GM12878 (cell line): Measurements from ENCODE around the gene PTPN14. TPM values are rescaled to one million over a fixed set of nuclear protein-coding genes. Genes with fewer than 3 reads are reported as not detected.

ENCODE experiments used
- ATAC-seq: fragments of 200-7000 bp; cut with Tn5 transposase; 3 replicates; pipeline ENCODE4 v1.9.1; 2020; ENCODE audit warnings: mild to moderate bottlenecking, moderate library complexity
- BruUV-seq: library from RNA; stranded (reverse); fragments of 400-500 nt; replicated peaks from 2 replicates; lab custom pipeline; 2021; lab: Mats Ljungman, UMichigan
- CTCF ChIA-PET: fragments of 300-600 bp; sonication (Branson Sonifier 250); formaldehyde crosslinking; extraction: SDS; loops from one replicate; lab custom pipeline; 2021; ENCODE audit warnings: inconsistent platforms; lab: Yijun Ruan, JAX
- POLR2A ChIA-PET: fragments of 350-600 bp; formaldehyde crosslinking; extraction: SDS; loops from one replicate; lab custom pipeline; 2021; ENCODE audit warnings: inconsistent platforms; lab: Charles Lee
- RAD21 ChIA-PET: fragments of 300-600 bp; sonication (Branson Sonifier 250); formaldehyde crosslinking; loops from one replicate; lab custom pipeline; 2023; ENCODE audit warnings: antibody characterized with exemption; ENCODE audit not compliant: unreplicated experiment; lab: Charles Lee
- SMC1A ChIA-PET: fragments of 300-600 bp; sonication (Branson Sonifier 250); formaldehyde crosslinking; loops from one replicate; lab custom pipeline; 2023; ENCODE audit not compliant: unreplicated experiment, uncharacterized antibody; lab: Charles Lee
- DNase-seq: peaks from one replicate; pipeline ENCODE4 v3.0.0-alpha.2; 2011; ENCODE audit warnings: low read depth, low spot score
- FAIRE-seq: peaks from 3 replicates; lab custom pipeline; 2011; peaks lifted over from hg19 to GRCh38; lab: Jason Lieb, UNC
- H2AFZ ChIP-seq: 2 replicates; pipeline ENCODE4 v1.6.0; 2011; ENCODE audit warnings: low read depth, low read length, control low read depth; ENCODE audit not compliant: control insufficient read depth
- H3K27ac ChIP-seq: 2 replicates; pipeline ENCODE4 v1.5.1; 2011; ENCODE audit warnings: control low read depth; ENCODE audit not compliant: control insufficient read depth, insufficient read depth
- H3K27me3 ChIP-seq, 2 experiments: replicated peaks in 1 of 2; 2 replicates each; pipeline versions ENCODE4 v1.6.0 to v1.6.1; 2011; ENCODE audit warnings: low read length in 1 of 2; ENCODE audit not compliant: control insufficient read depth in 2 of 2, insufficient read depth in 2 of 2
- H3K36me3 ChIP-seq, 2 experiments: 2 replicates each; pipeline ENCODE4 v1.5.1; 2011; ENCODE audit warnings: low read length in 1 of 2; ENCODE audit not compliant: control insufficient read depth in 2 of 2, insufficient read depth in 2 of 2
- H3K4me1 ChIP-seq: 2 replicates; pipeline ENCODE4 v1.6.1; 2011; ENCODE audit warnings: mild to moderate bottlenecking, low read length, moderate library complexity, mixed read lengths; ENCODE audit not compliant: control insufficient read depth, insufficient read depth
- H3K4me2 ChIP-seq: 2 replicates; pipeline ENCODE4 v1.6.0; 2011; ENCODE audit warnings: control low read depth; ENCODE audit not compliant: control insufficient read depth, insufficient read depth
- H3K4me3 ChIP-seq: fragments of 200-600 bp; sonication (generic); 2 replicates; pipeline ENCODE4 v1.5.1; 2016
- H3K79me2 ChIP-seq: 2 replicates; pipeline ENCODE4 v1.6.0; 2011; ENCODE audit warnings: low read length; ENCODE audit not compliant: control insufficient read depth, insufficient read depth
- H3K9ac ChIP-seq: 2 replicates; pipeline ENCODE4 v1.8.0; 2011; ENCODE audit warnings: low read length, control low read depth, mixed read lengths; ENCODE audit not compliant: control insufficient read depth, insufficient read depth
- H3K9me3 ChIP-seq: replicated peaks from 3 replicates; pipeline ENCODE4 v1.5.1; 2011; ENCODE audit warnings: mild to moderate bottlenecking, low read length; ENCODE audit not compliant: control insufficient read depth, insufficient read depth
- H4K20me1 ChIP-seq: 2 replicates; pipeline ENCODE4 v1.6.0; 2011; ENCODE audit not compliant: control insufficient read depth, insufficient read depth
- EGR1 ChIP-seq, 2 experiments: IDR thresholded peaks; 1 replicate in 1 of 2; 2 replicates in 1 of 2; pipeline ENCODE4 v1.6.1; 2011 to 2012; ENCODE audit warnings: low read depth in 2 of 2, low read length in 2 of 2, borderline replicate concordance in 1 of 2, mild to moderate bottlenecking in 1 of 2, moderate library complexity in 1 of 2
- EZH2 ChIP-seq: IDR thresholded peaks from 2 replicates; pipeline ENCODE4 v1.6.1; 2012; ENCODE audit warnings: low read depth, mild to moderate bottlenecking, control low read depth, inconsistent platforms, low read length, borderline replicate concordance; ENCODE audit not compliant: control insufficient read depth
- IKZF2 ChIP-seq, 2 experiments: fragments of 450-650 bp; IDR thresholded peaks; 2 replicates each; pipeline ENCODE4 v1.6.1; 2017; ENCODE audit warnings: mild to moderate bottlenecking in 2 of 2, moderate library complexity in 2 of 2
- JUNB ChIP-seq: IDR thresholded peaks from 2 replicates; pipeline ENCODE4 v1.6.1; 2016; ENCODE audit warnings: antibody characterized with exemption, mild to moderate bottlenecking
- NFIC ChIP-seq: IDR thresholded peaks from 2 replicates; pipeline ENCODE4 v1.6.1; 2012; ENCODE audit warnings: low read depth, mild to moderate bottlenecking, inconsistent platforms, low read length, moderate library complexity
- NFYA ChIP-seq: IDR thresholded peaks from 2 replicates; pipeline ENCODE4 v1.6.1; 2011; ENCODE audit warnings: low read depth, mild to moderate bottlenecking, low read length, improper control_type of control experiment, borderline replicate concordance
- SIX5 ChIP-seq: IDR thresholded peaks from 2 replicates; pipeline ENCODE4 v1.6.1; 2011; ENCODE audit warnings: mild to moderate bottlenecking, low read depth, low read length, moderate library complexity; ENCODE audit not compliant: severe bottlenecking
- SP1 ChIP-seq: IDR thresholded peaks from one replicate; pipeline ENCODE4 v1.6.1; 2011; ENCODE audit warnings: low read depth, low read length
- SPI1 ChIP-seq: IDR thresholded peaks from 2 replicates; pipeline ENCODE4 v1.6.1; 2011; ENCODE audit warnings: low read depth, mild to moderate bottlenecking, low read length, moderate library complexity, borderline replicate concordance; ENCODE audit not compliant: insufficient read depth
- SRF ChIP-seq, 2 experiments: IDR thresholded peaks; 2 replicates each; pipeline ENCODE4 v1.6.1; 2011; ENCODE audit warnings: low read depth in 2 of 2, low read length in 2 of 2, mild to moderate bottlenecking in 1 of 2, moderate library complexity in 1 of 2
- STAT1 ChIP-seq: fragments of 450-650 bp; conservative IDR thresholded peaks from 2 replicates; pipeline ENCODE4 v1.6.1; 2014; ENCODE audit warnings: antibody characterized with exemption, mild to moderate bottlenecking
- ZZZ3 ChIP-seq: IDR thresholded peaks from 2 replicates; pipeline ENCODE4 v1.6.1; 2011; ENCODE audit warnings: low read depth; ENCODE audit not compliant: control insufficient read depth, insufficient read length
- WGBS: methylation state at CpG from one replicate; pipeline ENCODE4 v1.1.6; 2016; ENCODE audit warnings: low lambda C conversion rate; ENCODE audit not compliant: insufficient replicate concordance, insufficient coverage; ENCODE audit errors: missing lambda C conversion rate; 5-methylcytosine and 5-hydroxymethylcytosine counted together
- in situ Hi-C: fragments of 300-500 bp; cut with MboI; formaldehyde crosslinking; loops from 9 replicates; pipeline ENCODE4 v1.14.3; 2018; ENCODE audit warnings: mixed read lengths
- intact Hi-C: fragments of 100-400 bp; cut with micrococcal nuclease; formaldehyde crosslinking; loops from one replicate; pipeline ENCODE4 v1.14.2; 2022; ENCODE audit not compliant: unreplicated experiment
- polyA plus RNA-seq, 11 experiments: library from polyadenylated mRNA; depleted of rRNA in 4 of 11; unstranded in 6 of 11; stranded (reverse) in 5 of 11; fragments of >200 nt; fragmentation: Nextera tagmentation in 4 of 11; fragmentation: Illumina TruSeq in 1 of 11; extraction: Ambion mirVana in 4 of 11; extraction: Trizol in 1 of 11; gene quantifications; 1 replicate in 1 of 11; 2 replicates in 10 of 11; pipeline versions ENCODE4 v1.2.1 to v1.2.3, GENCODE V29; 2011 to 2016; ENCODE audit warnings: inconsistent platforms in 2 of 11, missing spikeins in 2 of 11, low read depth in 1 of 11
- total RNA-seq, 4 experiments: library from RNA; depleted of rRNA in 3 of 4; stranded (reverse); fragments of >200 nt in 3 of 4; fragmentation: Illumina TruSeq in 1 of 4; extraction: Trizol in 1 of 4; gene quantifications; 2 replicates each; pipeline versions ENCODE4 v1.2.1 to v1.2.3, GENCODE V29; 2013 to 2021
- TF ChIP-seq, protein P1 (sequence below): fragments of 450-650 bp; formaldehyde crosslinking; IDR thresholded peaks from 2 replicates; pipeline ENCODE4 v1.4.0; 2022; ENCODE audit warnings: mild to moderate bottlenecking, moderate library complexity
- TF ChIP-seq, protein P2 (sequence below): fragments of 450-650 bp; IDR thresholded peaks from 2 replicates; pipeline ENCODE4 v1.6.1; 2018; ENCODE audit warnings: borderline replicate concordance, mild to moderate bottlenecking; ENCODE audit not compliant: partially characterized antibody
- TF ChIP-seq, protein P3 (sequence below): fragments of 450-650 bp; formaldehyde crosslinking; IDR thresholded peaks from 2 replicates; pipeline ENCODE4 v1.5.0; 2022; ENCODE audit warnings: mild to moderate bottlenecking, missing genetic modification characterization

PTPN14 gene
- total and polyA plus RNA-seq, 10 of the 15 experiments (the other 5 are each of a cell fraction or from before 2014, with no cell fraction given): 0.05 to 5.1 (median 0.44) TPM

DNA sequence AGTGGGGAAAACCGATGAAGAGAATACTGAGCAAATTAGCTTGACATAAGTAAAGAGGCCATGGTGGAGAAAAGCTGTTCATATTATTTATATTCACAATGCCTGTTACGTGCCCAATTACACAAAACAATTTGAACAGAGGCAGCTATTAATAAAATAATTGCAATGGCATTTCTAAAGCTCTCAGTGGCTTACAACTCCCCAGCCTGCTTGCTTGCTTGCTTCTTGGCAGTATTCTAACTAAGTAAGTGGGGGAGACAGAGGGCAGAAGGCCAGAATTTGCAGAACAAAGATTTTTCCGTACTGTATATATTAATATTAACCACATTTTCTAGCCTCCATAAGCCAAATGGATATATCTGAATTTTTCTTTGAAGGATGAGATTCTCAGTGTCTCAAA lies 12.9 kb downstream of the PTPN14 start:
- 32% methylated on average over 3 of the region's 3 CpGs for WGBS
- Histone ChIP-seq H3K9me3 (no peaks in the 10 kb centered on the region), H3K4me3 (no peak overlapping the region), H2AFZ (no peak overlapping the region), H3K9ac (no peak overlapping the region), H3K4me1 (no peaks in the 10 kb centered on the region), H3K36me3 (no peaks in the 10 kb centered on the region), H3K27me3 (no peaks in the 10 kb centered on the region; a peak in 1 of 4 replicates), H3K4me2 (no peak overlapping the region), H3K79me2 (no peaks in the 10 kb centered on the region), H4K20me1 (no peaks in the 10 kb centered on the region), H3K27ac (no peak overlapping the region)
- DNase-seq (no peak), ATAC-seq (peak; percentile 22), FAIRE-seq (no peak)
- RAD21 ChIA-PET: interaction anchor here (0.7 to 6.2 kb wide), 10 partner anchors 11 to 99 kb away, joined by 3 to 51 read pairs (median 5); partner anchors contain the start of gene PTPN14
- intact Hi-C loops (no loop called here), in situ Hi-C loops (no loop called here)
- CTCF ChIA-PET: interaction anchor here (0.6 to 3.0 kb wide), 12 partner anchors 11 to 206 kb away, joined by 3 to 16 read pairs (median 4); no protein-coding TSS in a partner anchor
- SMC1A ChIA-PET: interaction anchor here (0.9 to 6.4 kb wide), 16 partner anchors 11 to 206 kb away, joined by 3 to 83 read pairs (median 8); partner anchors contain the start of gene PTPN14
- BruUV-seq: no TSS peak
- POLR2A ChIA-PET: interaction anchor here (0.9 to 4.5 kb wide), 7 partner anchors 8 to 57 kb away, joined by 3 to 40 read pairs (median 4); partner anchors contain the start of gene PTPN14
- TF ChIP-seq SIX5 (no peak), STAT1 (no peak), SP1 (no peak), ZZZ3 (no peak), JUNB (no peak), IKZF2 (IDR thresholded peaks at IDR 0.05) (no peak), NFIC (no peak), SRF (IDR thresholded peaks at IDR 0.05; ENCODE audit: low read depth in 2 of 2, low read length in 2 of 2) (no peak), EGR1 (IDR thresholded peaks at IDR 0.05; ENCODE audit: borderline replicate concordance in 1 of 2, low read depth in 2 of 2, low read length in 2 of 2) (no peak), EZH2 (no peak), SPI1 (no peak), NFYA (no peak)
- TF ChIP-seq, protein P1, sequence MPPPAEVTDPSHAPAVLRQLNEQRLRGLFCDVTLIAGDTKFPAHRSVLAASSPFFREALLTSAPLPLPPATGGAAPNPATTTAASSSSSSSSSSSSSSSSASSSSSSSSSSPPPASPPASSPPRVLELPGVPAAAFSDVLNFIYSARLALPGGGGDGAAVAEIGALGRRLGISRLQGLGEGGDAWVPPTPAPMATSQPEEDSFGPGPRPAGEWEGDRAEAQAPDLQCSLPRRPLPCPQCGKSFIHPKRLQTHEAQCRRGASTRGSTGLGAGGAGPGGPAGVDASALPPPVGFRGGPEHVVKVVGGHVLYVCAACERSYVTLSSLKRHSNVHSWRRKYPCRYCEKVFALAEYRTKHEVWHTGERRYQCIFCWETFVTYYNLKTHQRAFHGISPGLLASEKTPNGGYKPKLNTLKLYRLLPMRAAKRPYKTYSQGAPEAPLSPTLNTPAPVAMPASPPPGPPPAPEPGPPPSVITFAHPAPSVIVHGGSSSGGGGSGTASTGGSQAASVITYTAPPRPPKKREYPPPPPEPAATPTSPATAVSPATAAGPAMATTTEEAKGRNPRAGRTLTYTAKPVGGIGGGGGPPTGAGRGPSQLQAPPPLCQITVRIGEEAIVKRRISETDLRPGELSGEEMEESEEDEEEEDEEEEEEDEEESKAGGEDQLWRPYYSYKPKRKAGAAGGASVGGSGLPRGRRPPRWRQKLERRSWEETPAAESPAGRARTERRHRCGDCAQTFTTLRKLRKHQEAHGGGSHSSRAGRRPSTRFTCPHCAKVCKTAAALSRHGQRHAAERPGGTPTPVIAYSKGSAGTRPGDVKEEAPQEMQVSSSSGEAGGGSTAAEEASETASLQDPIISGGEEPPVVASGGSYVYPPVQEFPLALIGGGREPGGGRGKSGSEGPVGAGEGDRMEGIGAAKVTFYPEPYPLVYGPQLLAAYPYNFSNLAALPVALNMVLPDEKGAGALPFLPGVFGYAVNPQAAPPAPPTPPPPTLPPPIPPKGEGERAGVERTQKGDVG (CRISPR knock-in tag): no peak
- TF ChIP-seq, protein P2, sequence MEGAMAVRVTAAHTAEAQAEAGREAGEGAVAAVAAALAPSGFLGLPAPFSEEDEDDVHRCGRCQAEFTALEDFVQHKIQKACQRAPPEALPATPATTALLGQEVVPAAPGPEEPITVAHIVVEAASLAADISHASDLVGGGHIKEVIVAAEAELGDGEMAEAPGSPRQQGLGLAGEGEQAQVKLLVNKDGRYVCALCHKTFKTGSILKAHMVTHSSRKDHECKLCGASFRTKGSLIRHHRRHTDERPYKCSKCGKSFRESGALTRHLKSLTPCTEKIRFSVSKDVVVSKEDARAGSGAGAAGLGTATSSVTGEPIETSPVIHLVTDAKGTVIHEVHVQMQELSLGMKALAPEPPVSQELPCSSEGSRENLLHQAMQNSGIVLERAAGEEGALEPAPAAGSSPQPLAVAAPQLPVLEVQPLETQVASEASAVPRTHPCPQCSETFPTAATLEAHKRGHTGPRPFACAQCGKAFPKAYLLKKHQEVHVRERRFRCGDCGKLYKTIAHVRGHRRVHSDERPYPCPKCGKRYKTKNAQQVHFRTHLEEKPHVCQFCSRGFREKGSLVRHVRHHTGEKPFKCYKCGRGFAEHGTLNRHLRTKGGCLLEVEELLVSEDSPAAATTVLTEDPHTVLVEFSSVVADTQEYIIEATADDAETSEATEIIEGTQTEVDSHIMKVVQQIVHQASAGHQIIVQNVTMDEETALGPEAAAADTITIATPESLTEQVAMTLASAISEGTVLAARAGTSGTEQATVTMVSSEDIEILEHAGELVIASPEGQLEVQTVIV: no peak
- TF ChIP-seq, protein P3, sequence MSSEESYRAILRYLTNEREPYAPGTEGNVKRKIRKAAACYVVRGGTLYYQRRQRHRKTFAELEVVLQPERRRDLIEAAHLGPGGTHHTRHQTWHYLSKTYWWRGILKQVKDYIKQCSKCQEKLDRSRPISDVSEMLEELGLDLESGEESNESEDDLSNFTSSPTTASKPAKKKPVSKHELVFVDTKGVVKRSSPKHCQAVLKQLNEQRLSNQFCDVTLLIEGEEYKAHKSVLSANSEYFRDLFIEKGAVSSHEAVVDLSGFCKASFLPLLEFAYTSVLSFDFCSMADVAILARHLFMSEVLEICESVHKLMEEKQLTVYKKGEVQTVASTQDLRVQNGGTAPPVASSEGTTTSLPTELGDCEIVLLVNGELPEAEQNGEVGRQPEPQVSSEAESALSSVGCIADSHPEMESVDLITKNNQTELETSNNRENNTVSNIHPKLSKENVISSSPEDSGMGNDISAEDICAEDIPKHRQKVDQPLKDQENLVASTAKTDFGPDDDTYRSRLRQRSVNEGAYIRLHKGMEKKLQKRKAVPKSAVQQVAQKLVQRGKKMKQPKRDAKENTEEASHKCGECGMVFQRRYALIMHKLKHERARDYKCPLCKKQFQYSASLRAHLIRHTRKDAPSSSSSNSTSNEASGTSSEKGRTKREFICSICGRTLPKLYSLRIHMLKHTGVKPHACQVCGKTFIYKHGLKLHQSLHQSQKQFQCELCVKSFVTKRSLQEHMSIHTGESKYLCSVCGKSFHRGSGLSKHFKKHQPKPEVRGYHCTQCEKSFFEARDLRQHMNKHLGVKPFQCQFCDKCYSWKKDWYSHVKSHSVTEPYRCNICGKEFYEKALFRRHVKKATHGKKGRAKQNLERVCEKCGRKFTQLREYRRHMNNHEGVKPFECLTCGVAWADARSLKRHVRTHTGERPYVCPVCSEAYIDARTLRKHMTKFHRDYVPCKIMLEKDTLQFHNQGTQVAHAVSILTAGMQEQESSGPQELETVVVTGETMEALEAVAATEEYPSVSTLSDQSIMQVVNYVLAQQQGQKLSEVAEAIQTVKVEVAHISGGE: no peak
